GM18498 (cell line): ENCODE measurements around the gene CTNNA2.
"Not testable (repeated sequence)": the region's sequence is repeated elsewhere in the genome, so short reads cannot be mapped to it uniquely, and the experiment has no call there.

Experiments used
- ATAC-seq: cut with Tn5 transposase; IDR thresholded peaks from one replicate; pipeline ENCODE4 v1.9.1; 2021; ENCODE audit warnings: mild to moderate bottlenecking, moderate library complexity; ENCODE audit not compliant: unreplicated experiment

Gene CTNNA2

GRCh38 chr2:80168801-80169200, 656.0 kb downstream of the CTNNA2 start:
- no peak for ATAC-seq

- ATAC-seq: no peak
Observed at GRCh38 chr2:80169811-80170594, 657.2 kb downstream of the CTNNA2 start.

- no peak for ATAC-seq
Observed at GRCh38 chr2:80185091-80185490, 672.2 kb downstream of the CTNNA2 start.

GRCh38 chr2:80186262-80186661, 673.4 kb downstream of the CTNNA2 start:
- no peak for ATAC-seq

- no peak for ATAC-seq
Observed at GRCh38 chr2:80187156-80187555, 674.3 kb downstream of the CTNNA2 start.

- ATAC-seq: no peak
Observed at GRCh38 chr2:80190166-80190565, 677.3 kb downstream of the CTNNA2 start.

GRCh38 chr2:80193566-80193965, 680.7 kb downstream of the CTNNA2 start:
- ATAC-seq: no peak

- no peak for ATAC-seq
Observed at GRCh38 chr2:80195034-80195433, 682.2 kb downstream of the CTNNA2 start.

- ATAC-seq: no peak
Observed at GRCh38 chr2:80198042-80198441, 685.2 kb downstream of the CTNNA2 start.

GRCh38 chr2:80199504-80199903, 686.7 kb downstream of the CTNNA2 start:
- ATAC-seq: no peak

GRCh38 chr2:80203929-80204328, 691.1 kb downstream of the CTNNA2 start:
- not testable (repeated sequence) for ATAC-seq

- ATAC-seq: no peak
Observed at GRCh38 chr2:80205498-80205897, 692.6 kb downstream of the CTNNA2 start.

- ATAC-seq: no peak
Observed at GRCh38 chr2:80209458-80209857, 696.6 kb downstream of the CTNNA2 start.

GRCh38 chr2:80217446-80217845, 704.6 kb downstream of the CTNNA2 start:
- no peak for ATAC-seq

- no peak for ATAC-seq
Observed at GRCh38 chr2:80222644-80223043, 709.8 kb downstream of the CTNNA2 start.

- no peak for ATAC-seq
Observed at GRCh38 chr2:80231421-80231820, 718.6 kb downstream of the CTNNA2 start.

- no peak for ATAC-seq
Observed at GRCh38 chr2:80233333-80233732, 720.5 kb downstream of the CTNNA2 start.

GRCh38 chr2:80238692-80239469, 726.0 kb downstream of the CTNNA2 start:
- ATAC-seq: no peak

GRCh38 chr2:80242355-80242910, 729.6 kb downstream of the CTNNA2 start:
- no peak for ATAC-seq

GRCh38 chr2:80244905-80245584, 732.2 kb downstream of the CTNNA2 start:
- no peak for ATAC-seq

- ATAC-seq: no peak
Observed at GRCh38 chr2:80246534-80246933, 733.7 kb downstream of the CTNNA2 start.
